Right cardiac atrium (tissue), 5 donors: ENCODE measurements around the gene MOB3B. TPM values are rescaled to one million over a fixed set of nuclear protein-coding genes. Genes with fewer than 3 reads are reported as not detected.
A peak's percentile ranks its signal among the peaks of the same experiment; 100 is the strongest.

ENCODE experiments used
- ATAC-seq, 2 donors: fragments of 200-7000 bp; cut with Tn5 transposase; one replicate each; pipeline versions ENCODE4 v1.8.0 to v1.9.1; 2020; ENCODE audit warnings: moderate library complexity in 2 of 2, mild to moderate bottlenecking in 1 of 2
- DNase-seq, 3 donors: peaks; one replicate each; pipeline ENCODE4 v3.0.0-alpha.2; 2020
- H3K27ac ChIP-seq: one replicate; pipeline ENCODE4 v1.5.1; 2013; ENCODE audit warnings: mild to moderate bottlenecking, low read length, control low read depth, moderate library complexity
- H3K27me3 ChIP-seq: one replicate; pipeline ENCODE4 v1.6.1; 2013; ENCODE audit not compliant: control insufficient read depth, insufficient read depth
- H3K4me1 ChIP-seq: one replicate; pipeline ENCODE4 v1.6.1; 2013; ENCODE audit warnings: low read length; ENCODE audit not compliant: control insufficient read depth, insufficient read depth
- H3K4me3 ChIP-seq: one replicate; pipeline ENCODE4 v1.5.1; 2013; ENCODE audit warnings: low read length, control low read depth
- H3K9me3 ChIP-seq: one replicate; pipeline ENCODE4 v1.6.1; 2013; ENCODE audit warnings: low read length; ENCODE audit not compliant: control insufficient read depth
- WGBS: extraction: QIAGEN DNeasy Blood & Tissue Kit; methylation state at CpG from one replicate; pipeline ENCODE4 v1.1.7; 2013; 5-methylcytosine and 5-hydroxymethylcytosine counted together
- intact Hi-C, 4 donors: fragments of 100-400 bp; cut with DNase I; formaldehyde crosslinking; loops; one replicate each; pipeline versions ENCODE4 v1.11.0 to v1.14.0; 2022 to 2023
- polyA plus RNA-seq: library from polyadenylated mRNA; stranded (reverse); fragments of 200-250 nt; gene quantifications from one replicate; pipeline ENCODE4 v1.2.3, GENCODE V29; 2013
- total RNA-seq, 4 donors: library from RNA; stranded (reverse); fragmentation: NEBNext Ultra II Directional; extraction: Animal tissue kit (Norgen Biotek cat#: 25700); gene quantifications; one replicate each; pipeline ENCODE4 v1.2.1, GENCODE V29; 2021
- donor health status: healthy with polysubstance abuse.
- donor health status: DM: no; HTN: yes; CAD: no.
- donor health status: DM: no; HTN: no; CAD: no.
- donor health status: DM: no; HTN: yes; CAD: no; lungs with severe emphysema.
- donor health status: DM: yes; HTN: yes; CAD: no.

Gene MOB3B
- total and polyA plus RNA-seq, 5 donors, result 1.1 to 2.2 (median 2.0) TPM

DNA sequence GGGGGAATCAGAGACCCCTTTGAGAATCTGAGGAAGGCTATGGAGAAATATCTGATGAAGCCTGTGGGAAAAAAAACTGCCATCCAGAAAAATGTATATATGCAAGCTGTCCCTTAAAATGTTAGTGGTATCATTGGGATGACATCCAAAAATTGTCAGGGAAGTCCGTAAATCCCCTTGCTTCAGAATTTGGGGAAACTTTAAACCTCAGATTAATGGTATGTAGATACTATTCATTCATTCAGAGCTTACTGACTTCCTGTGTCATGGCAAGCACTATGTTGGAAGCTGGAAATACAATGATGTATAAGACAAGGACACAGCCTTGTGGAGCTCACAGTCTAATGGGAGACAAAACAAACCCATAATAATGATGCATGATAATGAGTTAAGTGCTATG is 10.9 kb upstream of the MOB3B start:
- ATAC-seq (no peak), DNase-seq (no peak)
- Histone ChIP-seq H3K27me3 (no peaks in the 10 kb centered on the region), H3K4me3 (no peak overlapping the region), H3K4me1 (peaks cover 5% of the 10 kb centered on the region), H3K9me3 (no peaks in the 10 kb centered on the region), H3K27ac (no peak overlapping the region)
- intact Hi-C loops, result loop anchor here in 1 of 4 donors (5.0 kb wide), 1 partner anchor 208 kb away; no protein-coding TSS in a partner anchor
- 52% methylated on average over 1 of the region's 1 CpG for WGBS

DNA sequence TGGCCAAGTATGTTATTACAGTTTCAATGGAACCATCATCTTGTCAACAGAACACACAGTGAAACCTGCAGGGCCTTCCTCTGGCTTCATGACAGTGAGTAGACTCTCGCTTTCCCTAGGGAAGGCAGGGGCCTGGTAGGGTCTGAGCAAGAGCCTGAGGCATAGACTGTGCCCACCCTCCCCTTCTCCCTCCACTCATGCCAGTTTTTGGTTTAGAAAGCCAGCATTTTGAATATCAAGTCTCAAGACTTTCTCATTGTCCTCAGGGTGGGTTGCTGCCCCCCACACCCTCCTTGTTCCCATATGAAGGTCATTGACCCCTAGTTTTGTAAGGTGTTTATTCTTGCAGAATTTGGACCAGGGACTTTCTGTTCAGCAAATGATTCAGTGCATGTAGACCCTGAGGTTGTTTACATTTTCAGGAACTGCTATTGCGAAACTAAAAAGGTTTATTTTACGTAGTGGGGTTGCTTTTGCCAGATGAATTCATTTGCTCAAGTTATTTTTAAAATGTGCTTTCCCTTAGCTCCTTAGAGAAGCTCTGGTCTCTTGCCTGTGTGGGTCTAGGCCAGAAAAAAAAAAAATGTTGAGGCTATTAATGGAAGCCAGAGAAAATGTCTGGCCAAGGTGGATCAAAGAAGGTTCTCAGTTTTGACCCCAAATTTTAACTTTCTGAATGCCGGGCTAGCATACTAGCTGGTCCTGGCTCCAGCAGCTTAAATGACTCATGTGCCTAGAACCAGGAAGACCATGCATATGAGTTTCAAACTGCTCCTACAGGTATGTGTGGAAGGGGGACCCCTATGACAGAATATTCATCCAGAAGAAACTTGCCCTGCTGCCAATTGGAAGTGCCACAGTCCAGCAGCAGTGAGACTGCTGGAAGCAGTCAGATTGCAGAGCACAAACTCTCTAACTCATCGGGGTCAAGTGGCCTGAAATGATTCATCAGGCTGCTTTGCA is 10.1 kb upstream of the MOB3B start:
- intact Hi-C loops, result loop anchor here in 1 of 4 donors (5.0 kb wide), 1 partner anchor 207 kb away; no protein-coding TSS in a partner anchor
- no peak overlapping the region for H3K4me3 ChIP-seq
- H3K4me1 ChIP-seq, result peaks cover 5% of the 10 kb centered on the region
- DNase-seq, result peak; percentile 30 to 64 (median 36)
- ATAC-seq, result peak; percentile 69 to 86
- no peaks in the 10 kb centered on the region for H3K9me3 ChIP-seq
- 53% methylated on average over 5 of the region's 5 CpGs for WGBS
- no peaks in the 10 kb centered on the region for H3K27me3 ChIP-seq
- peak overlapping the region; percentile 80 for H3K27ac ChIP-seq

DNA sequence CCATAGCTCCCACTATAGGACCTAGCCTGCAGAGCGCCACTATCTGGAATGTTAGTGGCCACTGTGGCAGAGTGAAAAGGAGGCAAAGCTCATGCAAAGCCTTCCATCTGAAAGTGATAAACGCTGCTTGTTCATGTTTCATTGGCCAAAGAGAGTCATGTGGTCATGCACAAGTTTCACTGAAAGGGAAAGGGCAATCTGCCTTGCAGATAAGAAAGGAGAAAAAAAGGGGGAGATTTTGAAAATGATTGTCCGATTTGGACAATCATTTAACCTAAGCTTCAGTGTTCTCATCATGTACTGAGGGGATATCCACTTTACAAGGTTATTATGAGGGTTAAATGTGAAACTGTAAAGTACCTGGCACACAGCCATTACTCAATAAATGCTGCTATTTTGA is 9.0 kb upstream of the MOB3B start:
- ATAC-seq, result no peak
- DNase-seq, result no peak
- H3K27me3 ChIP-seq, result no peaks in the 10 kb centered on the region
- 94% methylated on average over 3 of the region's 3 CpGs for WGBS
- H3K9me3 ChIP-seq, result no peaks in the 10 kb centered on the region
- intact Hi-C loops, result no loop called here
- H3K4me3 ChIP-seq, result no peak overlapping the region
- no peak overlapping the region for H3K27ac ChIP-seq
- H3K4me1 ChIP-seq, result peaks cover 5% of the 10 kb centered on the region

DNA sequence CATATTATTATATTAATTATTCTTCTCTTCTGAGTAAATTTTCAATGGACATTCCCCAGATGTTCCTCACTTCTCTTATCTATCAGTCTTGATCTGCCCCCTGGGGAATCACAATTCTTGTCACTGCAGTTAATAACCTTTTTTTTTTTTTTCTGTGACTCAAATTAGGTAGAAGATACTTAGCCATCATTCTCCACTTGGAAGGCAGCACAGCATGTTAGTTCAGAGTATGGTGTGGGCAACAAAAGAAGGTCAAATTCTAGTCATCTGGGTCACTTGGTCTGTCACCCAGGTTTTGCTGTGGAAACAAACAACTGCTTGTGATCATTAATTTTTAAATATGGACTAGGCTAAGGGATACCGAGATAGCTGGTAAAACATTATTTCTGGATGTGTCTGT is 8.1 kb upstream of the MOB3B start:
- 88% methylated on average over 1 of the region's 1 CpG for WGBS
- H3K4me3 ChIP-seq, result no peak overlapping the region
- ATAC-seq (no peak), DNase-seq (no peak)
- no peak overlapping the region for H3K27ac ChIP-seq
- intact Hi-C loops, result no loop called here
- H3K27me3 ChIP-seq, result no peaks in the 10 kb centered on the region
- H3K4me1 ChIP-seq, result peaks cover 5% of the 10 kb centered on the region
- H3K9me3 ChIP-seq, result no peaks in the 10 kb centered on the region

DNA sequence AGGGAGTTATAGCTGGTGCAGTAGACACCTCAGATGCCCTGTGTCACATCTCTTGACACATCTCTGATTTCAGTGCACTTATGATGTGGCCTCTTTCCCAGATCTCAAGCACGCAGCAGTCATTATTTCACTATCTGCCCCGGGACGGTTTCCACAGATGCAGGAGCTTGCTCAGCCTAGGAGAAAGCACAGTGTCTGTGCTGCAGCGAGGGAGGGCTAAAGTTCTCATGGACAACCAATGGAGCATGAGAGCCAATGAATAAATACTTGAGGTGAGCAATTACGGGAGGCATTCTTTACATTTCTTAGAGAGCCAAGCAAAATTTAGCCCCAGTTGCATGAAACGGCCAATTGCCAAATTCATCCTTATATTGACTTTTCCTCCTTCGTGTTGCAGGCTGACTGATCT is 7.4 kb upstream of the MOB3B start:
- intact Hi-C loops, result no loop called here
- no peak for DNase-seq
- 64% methylated on average over 7 of the region's 7 CpGs for WGBS
- no peaks in the 10 kb centered on the region for H3K9me3 ChIP-seq
- H3K27me3 ChIP-seq, result no peaks in the 10 kb centered on the region
- no peak overlapping the region for H3K4me3 ChIP-seq
- ATAC-seq, result peak in 1 of 2 donors; percentile 8
- peaks cover 5% of the 10 kb centered on the region for H3K4me1 ChIP-seq
- H3K27ac ChIP-seq, result no peak overlapping the region

DNA sequence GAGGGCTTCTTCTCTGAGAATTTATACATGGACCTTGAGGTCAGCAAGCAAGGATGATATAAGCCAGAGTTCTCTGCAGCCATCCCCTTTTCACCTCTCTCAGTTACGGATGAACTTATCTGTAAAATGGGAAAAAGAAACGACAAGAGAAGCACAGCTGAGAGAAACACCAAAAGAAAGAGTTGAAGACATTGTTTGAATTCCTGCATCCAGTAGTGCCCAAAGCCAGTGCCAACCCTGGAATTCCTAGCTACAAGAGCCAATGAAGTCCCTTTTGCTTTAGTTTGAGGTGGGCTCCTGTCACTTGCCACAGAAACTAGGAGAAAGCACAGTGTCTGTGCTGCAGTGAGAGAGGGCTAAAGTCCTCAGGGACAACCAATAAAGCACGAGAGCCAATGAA is 6.6 kb upstream of the MOB3B start:
- Histone ChIP-seq H3K4me1 (peaks cover 5% of the 10 kb centered on the region), H3K9me3 (no peaks in the 10 kb centered on the region), H3K27ac (no peak overlapping the region), H3K4me3 (no peak overlapping the region), H3K27me3 (no peaks in the 10 kb centered on the region)
- intact Hi-C loops, result no loop called here
- DNase-seq (no peak), ATAC-seq (no peak)
- WGBS, result 91% methylated on average over 3 of the region's 3 CpGs

DNA sequence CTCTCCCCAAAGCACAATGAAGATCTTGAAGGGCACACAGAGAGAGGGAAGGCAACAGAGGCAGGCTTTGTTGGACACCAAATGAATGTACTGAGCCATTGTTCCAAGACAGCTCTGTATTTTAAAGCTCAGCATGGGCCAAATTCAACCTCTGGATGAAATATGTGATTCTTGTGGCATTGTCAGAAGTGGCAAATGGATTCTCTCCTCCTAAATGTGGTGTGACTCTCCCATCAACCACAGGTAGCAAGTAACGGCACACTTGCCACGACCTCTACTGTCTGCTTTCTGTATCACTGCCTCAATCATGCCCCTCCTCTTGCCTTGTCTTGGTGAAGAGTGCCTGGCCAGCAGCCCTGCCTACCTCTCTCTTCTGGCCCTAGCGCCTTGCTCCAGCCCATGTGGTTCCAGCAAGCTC is 6.1 kb upstream of the MOB3B start:
- WGBS, result 76% methylated on average over 3 of the region's 3 CpGs
- H3K27me3 ChIP-seq, result no peaks in the 10 kb centered on the region
- no peak for ATAC-seq
- H3K9me3 ChIP-seq, result no peaks in the 10 kb centered on the region
- no peak for DNase-seq
- H3K4me1 ChIP-seq, result peaks cover 2% of the 10 kb centered on the region
- intact Hi-C loops, result no loop called here
- no peak overlapping the region for H3K4me3 ChIP-seq
- no peak overlapping the region for H3K27ac ChIP-seq

DNA sequence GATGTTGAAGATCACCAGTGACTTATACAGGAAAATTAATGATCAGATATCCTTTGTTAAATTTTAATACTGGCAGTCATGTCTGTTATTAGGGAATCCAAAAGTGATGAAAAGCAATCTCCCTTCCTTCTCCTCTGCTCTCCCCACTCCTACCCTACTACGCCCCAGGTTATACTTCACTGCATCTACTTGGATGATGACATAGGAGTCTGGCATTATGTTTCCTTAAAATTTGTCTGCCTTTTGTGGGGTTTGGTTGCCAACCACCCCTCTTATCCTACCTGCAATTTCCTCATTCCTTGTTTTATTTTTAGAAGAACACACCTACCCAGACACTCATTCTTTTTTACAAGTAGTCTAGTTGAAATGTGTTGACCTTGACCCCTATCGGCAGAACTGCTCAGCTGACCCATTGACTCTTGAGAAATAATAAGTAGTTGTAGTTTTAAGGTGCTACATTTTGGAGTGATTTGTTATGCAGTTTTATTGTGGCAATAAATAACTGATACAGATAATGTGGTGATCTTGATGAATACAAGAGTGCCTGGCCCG is 5.1 kb upstream of the MOB3B start:
- Histone ChIP-seq H3K9me3 (no peaks in the 10 kb centered on the region), H3K27me3 (no peaks in the 10 kb centered on the region), H3K4me1 (peaks cover 2% of the 10 kb centered on the region), H3K27ac (no peak overlapping the region), H3K4me3 (no peak overlapping the region)
- 84% methylated on average over 3 of the region's 3 CpGs for WGBS
- intact Hi-C loops, result loop anchor here in 1 of 4 donors (5.0 kb wide), 1 partner anchor 202 kb away; no protein-coding TSS in a partner anchor
- DNase-seq (no peak), ATAC-seq (no peak)

DNA sequence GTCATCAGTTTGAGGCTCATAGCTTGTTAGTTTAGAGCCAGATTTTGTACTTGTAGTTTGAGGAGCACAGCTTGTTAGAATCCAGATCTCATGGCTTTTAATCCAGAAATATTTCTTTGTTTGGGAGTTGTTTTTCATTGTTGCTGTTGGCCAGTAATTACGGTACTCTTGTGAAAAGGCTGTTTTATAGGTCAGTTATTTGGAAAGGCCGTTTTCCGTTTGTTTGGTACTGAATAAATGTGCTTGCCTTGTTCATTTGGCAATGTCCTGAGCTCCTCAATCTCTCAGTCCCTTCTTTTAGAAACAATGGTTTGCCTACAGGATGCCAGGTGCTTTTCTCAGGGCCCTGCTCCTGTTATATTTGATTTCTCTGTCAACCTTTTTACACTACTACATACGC is 4.5 kb upstream of the MOB3B start:
- DNase-seq (no peak), ATAC-seq (peak; percentile 30 to 47)
- Histone ChIP-seq H3K9me3 (no peaks in the 10 kb centered on the region), H3K4me3 (no peak overlapping the region), H3K27me3 (no peaks in the 10 kb centered on the region), H3K4me1 (no peaks in the 10 kb centered on the region), H3K27ac (peak overlapping the region; percentile 30)
- 36% methylated on average over 4 of the region's 4 CpGs for WGBS
- intact Hi-C loops, result loop anchor here in 1 of 4 donors (5.0 kb wide), 1 partner anchor 202 kb away; no protein-coding TSS in a partner anchor

DNA sequence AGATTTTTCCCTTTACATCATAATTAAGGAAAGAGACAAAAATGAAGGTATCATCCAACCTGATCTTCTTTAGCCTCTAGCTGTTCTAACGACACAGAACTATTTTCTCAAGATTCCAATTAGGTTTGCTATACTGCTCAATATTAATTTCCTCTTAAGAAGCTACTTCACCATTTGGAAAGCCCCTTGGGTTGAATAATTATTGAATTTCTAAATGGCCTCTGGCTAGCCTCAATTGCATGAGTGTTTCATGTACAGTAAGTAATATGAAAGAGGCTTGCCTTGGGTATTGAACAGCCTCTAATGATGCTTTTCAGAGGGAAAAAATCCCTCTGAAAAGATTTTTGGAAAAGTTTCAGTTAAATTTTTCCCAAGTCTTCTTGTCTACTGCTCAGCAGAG is 3.7 kb upstream of the MOB3B start:
- H3K9me3 ChIP-seq, result no peaks in the 10 kb centered on the region
- ATAC-seq, result no peak
- no peak overlapping the region for H3K27ac ChIP-seq
- WGBS, result 90% methylated on average over 1 of the region's 1 CpG
- intact Hi-C loops, result loop anchor here in 1 of 4 donors (5.0 kb wide), 1 partner anchor 201 kb away; no protein-coding TSS in a partner anchor
- no peaks in the 10 kb centered on the region for H3K27me3 ChIP-seq
- no peak overlapping the region for H3K4me3 ChIP-seq
- no peaks in the 10 kb centered on the region for H3K4me1 ChIP-seq
- DNase-seq, result no peak

DNA sequence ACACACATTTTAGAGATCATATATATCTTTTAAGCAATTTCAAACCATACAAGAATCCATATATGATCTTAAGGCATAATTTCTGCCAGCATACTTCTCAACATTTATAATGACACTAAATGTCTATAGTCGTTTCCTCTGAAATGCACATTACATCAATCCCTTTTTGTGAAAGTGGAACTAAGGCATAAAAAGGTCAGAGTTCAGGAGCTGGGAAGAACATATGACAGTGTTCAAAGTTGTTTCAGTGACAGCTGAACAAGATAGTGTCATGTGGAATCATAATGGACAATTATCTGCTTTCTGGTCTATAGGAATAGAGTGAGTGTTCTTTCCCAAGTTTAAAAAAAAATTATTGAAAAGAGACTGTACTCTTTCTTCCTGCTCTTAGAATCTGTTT is 2.4 kb upstream of the MOB3B start:
- intact Hi-C loops, result loop anchor here in 1 of 4 donors (5.0 kb wide), 1 partner anchor 200 kb away; no protein-coding TSS in a partner anchor
- Histone ChIP-seq H3K27me3 (no peaks in the 10 kb centered on the region), H3K4me1 (peaks cover 2% of the 10 kb centered on the region), H3K27ac (no peak overlapping the region), H3K4me3 (no peak overlapping the region), H3K9me3 (no peaks in the 10 kb centered on the region)
- DNase-seq (no peak), ATAC-seq (no peak)
- WGBS, result 68% methylated on average over 1 of the region's 1 CpG
